GM19193 (cell line): ENCODE data around the gene PLEKHG2.

ENCODE experiments used
- POLR2A ChIP-seq: IDR thresholded peaks from 4 replicates; pipeline ENCODE4 v1.6.1; 2011; ENCODE audit not compliant: insufficient read depth, insufficient read length; ENCODE audit errors: extremely low read depth

PLEKHG2 gene

DNA sequence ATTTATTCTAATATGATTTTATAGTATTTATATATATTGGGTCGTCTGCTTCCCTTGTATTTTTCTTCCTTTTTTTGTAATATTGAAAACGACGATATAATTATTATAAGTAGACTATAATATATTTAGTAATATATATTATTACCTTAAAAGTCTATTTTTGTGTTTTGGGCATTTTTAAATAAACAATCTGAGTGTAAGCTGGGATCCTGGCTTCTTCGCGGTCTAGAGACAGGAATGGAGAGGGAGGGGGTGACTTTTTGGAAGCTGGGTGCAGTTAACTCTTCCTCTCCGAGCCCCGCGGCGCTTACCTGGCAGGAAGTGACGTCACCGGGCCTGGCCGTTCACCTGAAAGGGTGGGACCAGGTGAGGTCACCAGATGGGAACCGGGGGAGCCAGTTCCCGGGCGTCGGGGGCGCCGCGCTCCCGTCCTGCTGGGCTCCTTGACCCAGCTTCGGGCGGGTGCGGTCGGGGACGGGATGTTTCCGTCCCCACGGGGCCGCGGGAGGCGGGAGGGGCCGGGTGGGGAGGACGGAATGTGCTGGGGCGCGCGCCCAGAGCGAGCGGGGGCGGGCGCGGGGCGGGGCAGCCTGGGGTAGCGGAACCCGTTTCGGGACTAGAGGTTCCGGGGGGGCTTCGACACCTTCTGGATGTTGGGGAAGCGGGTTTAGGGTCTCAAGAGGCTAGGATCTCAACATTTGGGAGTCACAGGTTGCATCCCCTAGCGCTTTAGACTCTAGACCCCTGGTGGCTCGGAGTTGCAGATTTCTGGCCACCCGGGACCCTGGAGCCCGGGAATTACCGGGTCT, 3.1 kb upstream of the PLEKHG2 start:
- TF ChIP-seq POLR2A: peak; percentile 88

DNA sequence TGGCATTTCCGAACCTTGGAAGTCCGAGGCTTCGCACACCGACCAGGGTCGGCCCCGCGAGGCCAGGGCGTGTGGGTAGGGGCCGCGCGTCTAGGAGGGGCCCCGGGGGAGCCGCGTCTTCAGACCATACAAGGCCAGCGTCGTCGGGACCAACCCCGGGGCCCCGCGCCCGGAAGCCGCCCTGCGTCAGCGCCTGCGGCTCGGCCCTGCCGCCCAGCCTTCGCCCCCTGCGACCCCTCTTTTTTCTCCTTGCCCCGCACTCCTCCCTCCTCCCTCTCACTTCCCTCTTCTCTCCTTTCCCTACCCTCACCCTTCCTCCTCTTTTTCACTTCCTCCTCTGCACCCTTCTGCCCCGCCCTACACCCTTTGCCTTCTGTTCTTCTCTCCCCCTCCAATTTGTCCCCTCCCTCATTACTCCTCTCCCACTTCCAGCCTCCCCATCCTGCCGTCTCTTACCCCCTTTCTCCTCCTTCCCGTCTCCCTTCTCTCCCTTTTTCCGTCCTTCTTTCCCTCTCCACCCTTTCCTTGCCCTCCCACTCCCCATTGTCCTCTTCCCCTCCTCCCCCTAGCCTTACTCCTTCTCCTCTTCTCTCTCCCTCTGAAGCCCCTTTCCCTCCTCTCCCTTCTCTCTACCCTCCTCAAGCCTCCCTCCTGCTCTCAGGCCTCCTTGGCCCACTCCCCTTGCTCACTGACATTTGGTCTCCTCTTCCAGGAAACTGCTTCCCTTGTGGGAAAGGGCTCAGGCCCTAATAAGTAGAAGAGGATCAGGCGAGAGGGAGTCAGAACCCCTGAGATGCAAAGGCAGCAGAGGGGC, 2.2 kb upstream of the PLEKHG2 start:
- no peak for TF ChIP-seq POLR2A

DNA sequence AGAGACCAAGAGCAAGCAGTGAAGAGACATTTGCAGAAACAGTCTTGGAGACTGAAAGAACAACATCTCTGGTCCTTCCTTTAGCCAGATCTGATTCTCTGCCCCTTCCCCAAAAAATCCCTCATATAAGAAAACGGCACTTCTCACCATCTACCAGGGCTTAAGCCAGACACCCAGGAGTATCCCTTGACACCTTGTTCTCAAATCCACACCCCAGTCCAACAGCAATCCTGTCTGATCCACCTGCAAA, 1.7 kb upstream of the PLEKHG2 start:
- no peak for TF ChIP-seq POLR2A

DNA sequence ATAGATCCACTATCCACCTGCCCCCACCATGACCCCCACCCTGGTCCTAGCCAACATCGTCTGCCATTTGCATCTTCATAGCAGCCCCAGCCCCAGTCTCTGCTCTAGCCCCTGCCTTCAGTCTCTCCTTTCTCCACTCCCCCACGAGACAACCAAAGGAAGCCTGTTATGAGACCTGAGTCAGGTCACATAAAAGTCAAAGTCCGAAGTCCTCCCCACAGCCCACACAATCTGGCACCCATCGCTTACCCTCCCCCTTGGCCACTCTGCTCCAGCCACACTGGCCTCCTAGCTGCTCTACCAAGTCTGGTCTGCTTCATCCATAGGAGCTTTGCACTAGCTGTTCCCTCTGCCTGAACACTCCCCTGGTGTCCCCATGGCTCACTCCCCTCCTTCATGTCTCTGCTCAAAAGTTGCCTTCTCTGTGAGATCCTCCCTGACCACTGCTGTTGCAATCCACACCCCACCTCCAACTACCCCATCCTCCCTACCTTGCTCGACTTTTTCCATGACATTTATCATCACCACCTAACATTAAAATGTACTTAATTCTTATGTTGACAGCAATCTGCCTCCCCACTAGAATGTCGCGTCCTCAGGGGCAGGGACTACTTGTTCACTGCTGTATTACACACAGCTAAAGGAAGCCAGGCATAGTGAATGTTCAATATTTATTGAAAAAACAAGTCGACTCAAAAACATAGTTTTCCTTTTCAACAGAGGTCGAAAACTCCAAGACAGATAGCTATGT, 1.2 kb upstream of the PLEKHG2 start:
- TF ChIP-seq POLR2A: peak; percentile 58

DNA sequence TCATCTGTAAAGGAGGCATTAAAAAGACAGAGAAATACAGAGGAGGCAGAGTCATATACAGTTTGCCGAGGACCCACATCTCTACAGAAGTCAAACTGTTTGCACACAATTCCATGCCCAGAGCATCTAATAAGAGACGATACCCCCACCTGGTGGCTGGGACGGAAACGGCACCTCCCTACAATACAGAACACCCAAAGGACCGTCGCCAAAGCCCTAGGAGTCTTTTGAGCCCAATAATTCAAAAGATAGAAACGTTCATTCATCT, 703 bp upstream of the PLEKHG2 start:
- TF ChIP-seq POLR2A: no peak

DNA sequence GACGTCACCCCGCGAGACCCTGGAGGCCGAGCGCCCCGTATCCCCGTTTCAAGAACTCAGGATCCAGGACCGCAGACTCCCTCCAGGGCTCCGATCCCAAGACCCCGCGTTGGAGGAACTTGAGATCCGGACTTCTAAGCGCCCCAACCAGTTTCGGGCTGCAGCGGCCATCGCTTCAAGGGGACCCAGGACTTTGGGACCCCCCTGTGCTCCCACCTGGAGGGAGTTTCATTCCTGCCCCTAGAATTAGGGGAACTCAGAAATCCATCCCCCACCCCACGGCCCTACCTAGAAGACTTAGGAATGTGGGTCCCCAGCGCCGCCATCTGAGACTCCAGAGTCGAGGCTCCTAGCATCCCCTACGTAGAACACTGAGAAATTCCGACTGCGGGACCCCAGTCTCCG, 400 bp downstream of the PLEKHG2 start:
- TF ChIP-seq POLR2A: no peak

DNA sequence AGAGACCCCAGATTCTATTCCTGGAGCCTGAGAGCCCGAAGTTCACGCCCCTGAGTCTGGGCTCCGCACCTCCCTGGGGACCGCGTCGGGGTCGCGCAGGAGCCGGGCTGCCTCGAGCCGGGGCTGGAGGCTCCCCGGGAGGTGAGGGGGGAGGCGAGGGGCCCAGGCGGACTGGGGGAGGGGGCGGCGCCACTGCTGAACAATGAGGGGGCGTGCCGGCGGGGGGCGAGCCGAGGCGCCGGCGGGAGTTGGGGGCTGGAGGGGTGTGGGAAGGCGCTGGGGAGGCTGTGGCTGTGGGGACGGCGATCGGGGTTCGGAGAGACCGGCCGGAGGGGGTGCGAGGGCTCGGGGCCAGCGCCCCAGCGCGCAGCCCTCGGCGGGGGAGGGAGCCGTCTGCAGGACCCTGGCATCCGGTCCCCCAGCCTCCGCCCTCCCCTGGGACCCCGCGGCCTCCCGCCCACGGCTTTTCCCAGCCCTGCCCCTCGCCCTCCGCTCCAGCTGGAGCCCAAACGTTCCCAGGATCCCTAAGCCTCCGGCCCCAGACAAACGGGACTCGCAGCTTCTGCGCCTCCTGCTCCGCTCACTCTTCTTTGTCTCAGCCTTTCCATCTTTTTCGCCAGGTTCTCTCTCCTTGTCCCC, 922 bp downstream of the PLEKHG2 start:
- TF ChIP-seq POLR2A: no peak

DNA sequence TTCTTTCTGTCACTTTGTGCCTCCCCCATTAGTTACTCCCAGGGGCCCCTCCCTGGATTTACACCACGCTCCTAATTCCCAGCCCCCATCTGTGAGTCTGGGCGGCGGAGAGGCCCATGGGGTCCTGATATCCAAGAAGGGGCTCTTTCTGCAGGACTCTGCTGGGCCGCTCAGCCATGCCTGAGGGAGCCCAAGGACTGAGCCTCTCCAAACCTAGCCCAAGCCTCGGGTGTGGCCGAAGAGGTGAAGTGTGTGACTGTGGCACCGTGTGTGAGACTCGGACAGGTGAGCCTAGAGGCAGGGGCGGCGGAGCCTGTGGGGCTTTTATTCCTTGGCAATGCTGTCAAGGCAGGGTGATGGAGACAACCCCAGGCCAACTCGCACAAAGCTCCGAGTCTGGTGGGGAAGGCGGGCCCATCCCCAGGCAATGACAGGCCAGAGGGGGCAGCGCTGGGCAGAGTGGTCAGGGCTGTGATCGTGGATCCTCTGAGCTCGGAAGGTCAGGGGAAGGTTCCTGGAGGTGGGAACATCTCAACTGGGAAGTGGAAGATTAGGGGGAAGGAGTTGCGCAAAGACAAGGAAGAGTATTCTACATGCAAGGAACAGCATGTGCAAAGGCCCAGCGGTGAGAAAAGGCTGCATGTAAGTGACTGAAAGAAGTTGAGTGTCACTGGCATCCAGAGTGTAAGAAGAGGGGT, 1.6 kb downstream of the PLEKHG2 start:
- TF ChIP-seq POLR2A: no peak

DNA sequence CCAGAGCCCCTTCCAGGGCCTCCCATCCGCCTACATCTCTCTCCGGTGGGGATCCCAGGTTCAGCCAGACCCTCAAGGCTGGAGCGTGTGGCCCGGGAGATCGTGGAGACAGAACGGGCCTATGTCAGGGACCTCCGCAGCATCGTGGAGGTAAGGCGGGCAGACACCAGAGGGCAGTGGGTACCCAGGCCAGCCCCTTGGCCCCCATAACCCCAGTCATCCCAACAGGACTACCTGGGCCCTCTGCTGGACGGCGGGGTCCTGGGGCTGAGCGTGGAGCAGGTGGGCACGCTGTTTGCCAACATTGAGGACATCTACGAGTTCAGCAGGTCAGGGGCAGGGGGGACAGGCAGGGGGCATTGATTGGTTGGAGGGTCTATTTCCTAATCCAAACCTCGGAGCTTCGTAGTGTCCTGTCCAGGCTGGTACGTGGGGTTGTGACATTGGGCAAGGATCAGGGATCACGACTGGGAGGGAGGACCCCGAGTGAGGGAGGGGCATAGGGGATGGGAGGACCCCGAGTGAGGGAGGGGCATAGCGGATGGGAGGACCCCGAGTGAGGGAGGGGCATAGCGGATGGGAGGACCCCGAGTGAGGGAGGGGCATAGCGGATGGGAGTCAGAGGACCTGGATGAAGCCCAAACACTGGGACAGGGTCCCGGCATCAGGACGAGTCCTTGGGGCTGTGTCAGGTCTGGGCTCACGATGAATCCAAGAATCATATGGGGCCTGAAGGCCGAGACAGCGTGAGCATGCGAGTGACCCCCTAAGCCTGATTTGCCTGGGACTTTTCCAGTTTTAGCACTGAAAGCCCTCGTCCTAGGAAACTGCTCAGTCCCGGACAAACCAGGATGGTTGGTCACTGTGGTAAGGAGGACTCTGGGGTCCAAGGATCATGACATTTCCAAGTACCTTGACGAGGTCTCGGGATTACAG, 2.9 kb downstream of the PLEKHG2 start:
- TF ChIP-seq POLR2A: no peak

DNA sequence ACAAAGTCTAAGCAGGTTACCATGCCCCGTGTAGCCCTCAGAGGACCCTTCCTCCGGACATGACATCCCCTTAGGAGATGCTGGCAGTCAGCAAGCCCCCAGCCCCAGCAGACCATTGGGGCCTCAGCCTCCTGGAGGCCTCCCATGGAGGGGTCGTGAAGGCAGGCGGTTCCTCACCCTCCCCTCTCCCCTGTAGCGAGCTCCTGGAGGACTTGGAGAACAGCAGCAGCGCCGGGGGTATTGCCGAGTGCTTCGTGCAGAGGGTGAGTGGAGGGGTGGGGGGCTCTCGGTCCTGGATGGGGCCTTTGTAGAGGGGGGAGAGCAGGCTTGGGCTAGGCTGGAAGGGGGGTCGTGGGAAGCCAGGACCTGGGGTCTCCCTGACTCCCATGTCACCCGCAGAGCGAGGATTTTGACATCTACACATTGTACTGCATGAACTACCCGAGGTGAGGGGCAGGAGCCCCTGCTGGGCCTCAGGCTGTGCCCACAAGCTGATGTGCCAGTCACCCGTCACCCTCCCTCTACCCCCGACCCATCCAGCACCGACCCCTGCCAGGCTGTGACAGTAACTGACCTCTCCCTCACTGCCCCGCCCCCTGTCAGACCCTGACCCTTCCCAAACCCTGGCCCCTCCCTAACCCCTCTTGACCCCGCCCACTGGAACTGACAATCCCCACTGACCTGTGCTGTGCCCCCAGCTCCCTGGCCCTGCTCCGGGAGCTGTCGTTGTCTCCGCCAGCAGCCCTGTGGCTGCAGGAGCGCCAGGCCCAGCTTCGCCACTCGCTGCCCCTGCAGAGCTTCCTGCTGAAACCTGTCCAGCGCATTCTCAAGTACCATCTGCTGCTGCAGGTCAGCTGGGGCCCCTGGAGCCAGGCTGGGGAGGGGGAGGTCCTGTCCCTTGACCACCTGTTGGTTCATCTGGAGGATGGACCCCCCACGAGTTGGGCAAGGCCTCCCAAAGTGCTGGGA, 4.0 kb downstream of the PLEKHG2 start:
- TF ChIP-seq POLR2A: no peak

DNA sequence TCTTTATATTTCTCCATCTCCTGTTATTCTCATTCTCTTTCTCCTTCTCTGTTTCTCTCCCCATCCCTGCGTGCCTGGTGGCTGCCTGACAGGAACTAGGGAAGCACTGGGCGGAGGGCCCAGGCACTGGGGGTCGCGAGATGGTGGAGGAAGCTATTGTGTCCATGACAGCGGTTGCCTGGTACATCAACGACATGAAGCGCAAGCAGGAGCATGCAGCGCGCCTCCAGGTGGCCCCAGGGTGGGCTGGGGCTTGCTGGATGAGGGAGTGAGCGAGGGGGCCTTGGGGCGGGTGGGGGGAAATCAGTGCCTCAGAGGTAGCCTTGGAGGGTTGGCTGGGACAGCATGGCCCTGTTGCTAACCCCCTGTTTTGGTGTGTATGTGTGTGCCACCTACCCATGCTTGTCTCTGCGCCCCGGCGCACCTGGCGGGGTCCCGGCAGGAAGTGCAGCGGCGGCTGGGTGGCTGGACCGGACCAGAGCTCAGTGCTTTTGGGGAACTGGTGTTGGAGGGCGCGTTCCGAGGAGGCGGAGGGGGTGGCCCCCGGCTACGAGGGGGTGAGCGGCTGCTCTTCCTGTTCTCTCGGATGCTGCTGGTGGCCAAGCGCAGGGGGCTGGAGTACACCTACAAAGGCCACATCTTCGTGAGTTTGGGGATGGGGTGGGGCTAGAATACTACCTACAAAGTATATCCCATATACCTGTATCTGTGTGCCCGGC, 5.2 kb downstream of the PLEKHG2 start:
- no peak for TF ChIP-seq POLR2A

DNA sequence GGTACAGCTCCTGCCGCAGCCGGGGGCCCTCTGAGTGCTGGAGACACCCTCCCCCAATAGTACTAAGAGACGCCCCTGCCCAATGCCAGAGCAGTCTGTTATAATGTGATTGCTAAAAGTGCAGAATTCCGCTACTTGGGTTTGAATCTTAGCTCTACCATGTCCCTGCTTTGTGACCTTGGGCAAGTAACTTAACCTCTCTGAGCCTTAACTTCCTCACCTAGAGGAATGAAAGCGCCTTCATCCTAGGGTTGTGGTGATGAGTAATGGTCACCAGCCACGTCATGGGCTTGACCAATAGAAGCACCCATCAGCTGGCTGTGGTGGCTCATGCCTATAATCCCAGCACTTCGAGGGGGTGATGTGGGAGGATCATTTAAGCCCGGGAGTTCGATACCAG, 6.5 kb downstream of the PLEKHG2 start:
- no peak for TF ChIP-seq POLR2A
